Kidney epithelial cell (primary cell): ENCODE results near the gene ABHD15. TPM values are rescaled to one million over a fixed set of nuclear protein-coding genes. Genes with fewer than 3 reads are reported as not detected.

Experiments
- DNase-seq: peaks from one replicate; pipeline ENCODE4 v3.0.0-alpha.2; 2010; ENCODE audit warnings: low read depth
- H3K27me3 ChIP-seq: 2 replicates; pipeline ENCODE4 v1.6.0; 2011; ENCODE audit warnings: low read length; ENCODE audit not compliant: control insufficient read depth, insufficient read depth
- H3K36me3 ChIP-seq: 2 replicates; pipeline ENCODE4 v1.5.1; 2011; ENCODE audit warnings: low read length; ENCODE audit not compliant: control insufficient read depth, insufficient read depth
- H3K4me3 ChIP-seq: 2 replicates; pipeline ENCODE4 v1.5.1; 2011; ENCODE audit warnings: low read depth, mild to moderate bottlenecking, control low read depth, low read length
- CTCF ChIP-seq: IDR thresholded peaks from 2 replicates; pipeline ENCODE4 v1.5.1; 2011; ENCODE audit warnings: mild to moderate bottlenecking, moderate library complexity, low read length, control low read depth, inconsistent platforms; ENCODE audit not compliant: insufficient read depth, poor library complexity, severe bottlenecking
- total RNA-seq: library from RNA; depleted of rRNA; stranded (reverse); fragments of >200 nt; gene quantifications from 2 replicates; pipeline ENCODE4 v1.2.3, GENCODE V29; 2015

ABHD15 gene
- total RNA-seq, 1 donor from 2014 or later, result 8.3 TPM

- peak; percentile 46 for TF ChIP-seq CTCF
- Histone ChIP-seq H3K27me3 (no peaks in the 10 kb centered on the region), H3K4me3 (peak overlapping the region; percentile 59), H3K36me3 (no peaks in the 10 kb centered on the region)
- DNase-seq, result no peak
Observed at GRCh38 chr17:29567554-29568330, 905 bp upstream of the ABHD15 start.

- H3K4me3 ChIP-seq, result peak overlapping the region; percentile 59
- H3K36me3 ChIP-seq, result no peaks in the 10 kb centered on the region
- DNase-seq, result no peak
- no peaks in the 10 kb centered on the region for H3K27me3 ChIP-seq
- no peak for TF ChIP-seq CTCF
Observed at GRCh38 chr17:29567304-29567553, 392 bp upstream of the ABHD15 start.

- Histone ChIP-seq H3K4me3 (peak overlapping the region; percentile 49), H3K36me3 (peaks cover 2% of the 10 kb centered on the region), H3K27me3 (no peaks in the 10 kb centered on the region)
- DNase-seq, result no peak
- peak; percentile 26 for TF ChIP-seq CTCF
Observed at GRCh38 chr17:29565643-29566472, 979 bp downstream of the ABHD15 start.

GRCh38 chr17:29563816-29564215 lies 3.0 kb downstream of the ABHD15 start:
- no peak overlapping the region for H3K4me3 ChIP-seq
- TF ChIP-seq CTCF, result no peak
- H3K27me3 ChIP-seq, result no peaks in the 10 kb centered on the region
- no peak for DNase-seq
- peaks cover 2% of the 10 kb centered on the region for H3K36me3 ChIP-seq

- DNase-seq, result no peak
- Histone ChIP-seq H3K36me3 (peaks cover 2% of the 10 kb centered on the region), H3K27me3 (no peaks in the 10 kb centered on the region), H3K4me3 (no peak overlapping the region)
- no peak for TF ChIP-seq CTCF
Observed at GRCh38 chr17:29562615-29563014, 4.2 kb downstream of the ABHD15 start.
